Testis (tissue), 2 donors: ENCODE measurements around the gene DENND5B.
"Not testable (repeated sequence)": the region's sequence is repeated elsewhere in the genome, so short reads cannot be mapped to it uniquely, and the experiment has no call there.

Experiments
- POLR2A ChIP-seq: fragments of 450-650 bp; IDR thresholded peaks from one replicate; pipeline ENCODE4 v1.6.1; 2017; ENCODE audit warnings: antibody characterized with exemption, mild to moderate bottlenecking, moderate library complexity
- TF ChIP-seq, protein P1 (sequence below), 3 experiments: fragments of 450-650 bp in 2 of 3; fragments of 200-600 bp in 1 of 3; sonication (generic) in 1 of 3; IDR thresholded peaks; one replicate each; pipeline ENCODE4 v1.5.1; 2016 to 2019; ENCODE audit warnings: antibody characterized with exemption in 3 of 3, mild to moderate bottlenecking in 2 of 3, moderate library complexity in 1 of 3

DNA sequence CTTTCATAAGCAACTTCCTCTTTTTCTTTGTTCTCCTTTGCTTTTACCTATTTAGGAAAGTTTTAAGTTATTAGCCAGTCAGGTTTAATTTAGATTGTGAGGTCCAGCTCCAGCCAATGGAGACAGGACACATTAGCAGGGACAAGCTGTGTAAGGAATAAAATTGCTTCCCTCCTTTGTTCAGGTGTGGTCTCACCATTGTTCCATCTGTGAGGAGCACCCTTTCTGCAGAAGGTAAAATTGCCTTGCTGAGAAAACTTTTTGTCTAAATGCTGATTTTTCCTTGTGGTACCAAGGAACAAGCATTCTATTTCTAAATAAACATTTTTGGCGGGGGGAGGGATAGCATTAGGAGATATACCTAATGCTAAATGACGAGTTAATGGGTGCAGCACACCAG is 17.4 kb upstream of the DENND5B start:
- TF ChIP-seq, protein P1, sequence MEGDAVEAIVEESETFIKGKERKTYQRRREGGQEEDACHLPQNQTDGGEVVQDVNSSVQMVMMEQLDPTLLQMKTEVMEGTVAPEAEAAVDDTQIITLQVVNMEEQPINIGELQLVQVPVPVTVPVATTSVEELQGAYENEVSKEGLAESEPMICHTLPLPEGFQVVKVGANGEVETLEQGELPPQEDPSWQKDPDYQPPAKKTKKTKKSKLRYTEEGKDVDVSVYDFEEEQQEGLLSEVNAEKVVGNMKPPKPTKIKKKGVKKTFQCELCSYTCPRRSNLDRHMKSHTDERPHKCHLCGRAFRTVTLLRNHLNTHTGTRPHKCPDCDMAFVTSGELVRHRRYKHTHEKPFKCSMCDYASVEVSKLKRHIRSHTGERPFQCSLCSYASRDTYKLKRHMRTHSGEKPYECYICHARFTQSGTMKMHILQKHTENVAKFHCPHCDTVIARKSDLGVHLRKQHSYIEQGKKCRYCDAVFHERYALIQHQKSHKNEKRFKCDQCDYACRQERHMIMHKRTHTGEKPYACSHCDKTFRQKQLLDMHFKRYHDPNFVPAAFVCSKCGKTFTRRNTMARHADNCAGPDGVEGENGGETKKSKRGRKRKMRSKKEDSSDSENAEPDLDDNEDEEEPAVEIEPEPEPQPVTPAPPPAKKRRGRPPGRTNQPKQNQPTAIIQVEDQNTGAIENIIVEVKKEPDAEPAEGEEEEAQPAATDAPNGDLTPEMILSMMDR (IDR thresholded peaks at IDR 0.05): not testable (repeated sequence)
- not testable (repeated sequence) for TF ChIP-seq POLR2A
